HG02623 (cell line): ENCODE data around the gene TUBB1.

Experiments used
- ATAC-seq: cut with Tn5 transposase; IDR thresholded peaks from one replicate; pipeline ENCODE4 v1.9.1; 2021; ENCODE audit warnings: moderate library complexity; ENCODE audit not compliant: unreplicated experiment

The TUBB1 gene

GRCh38 chr20:59075934-59076508, 56.8 kb downstream of the TUBB1 start:
- ATAC-seq: no peak
